ENCODE data around the gene EMP3. TPM values are rescaled to one million over a fixed set of nuclear protein-coding genes. Genes with fewer than 3 reads are reported as not detected.

The EMP3 gene, protein sequence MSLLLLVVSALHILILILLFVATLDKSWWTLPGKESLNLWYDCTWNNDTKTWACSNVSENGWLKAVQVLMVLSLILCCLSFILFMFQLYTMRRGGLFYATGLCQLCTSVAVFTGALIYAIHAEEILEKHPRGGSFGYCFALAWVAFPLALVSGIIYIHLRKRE
- 10.0 TPM for total RNA-seq (ENCODE audit: unreplicated experiment)
- long read RNA-seq, partial matches to known transcripts: 0 of 2 reads
- long read RNA-seq, other reads (novel, unspliced or antisense): 0 of 2 reads

DNA sequence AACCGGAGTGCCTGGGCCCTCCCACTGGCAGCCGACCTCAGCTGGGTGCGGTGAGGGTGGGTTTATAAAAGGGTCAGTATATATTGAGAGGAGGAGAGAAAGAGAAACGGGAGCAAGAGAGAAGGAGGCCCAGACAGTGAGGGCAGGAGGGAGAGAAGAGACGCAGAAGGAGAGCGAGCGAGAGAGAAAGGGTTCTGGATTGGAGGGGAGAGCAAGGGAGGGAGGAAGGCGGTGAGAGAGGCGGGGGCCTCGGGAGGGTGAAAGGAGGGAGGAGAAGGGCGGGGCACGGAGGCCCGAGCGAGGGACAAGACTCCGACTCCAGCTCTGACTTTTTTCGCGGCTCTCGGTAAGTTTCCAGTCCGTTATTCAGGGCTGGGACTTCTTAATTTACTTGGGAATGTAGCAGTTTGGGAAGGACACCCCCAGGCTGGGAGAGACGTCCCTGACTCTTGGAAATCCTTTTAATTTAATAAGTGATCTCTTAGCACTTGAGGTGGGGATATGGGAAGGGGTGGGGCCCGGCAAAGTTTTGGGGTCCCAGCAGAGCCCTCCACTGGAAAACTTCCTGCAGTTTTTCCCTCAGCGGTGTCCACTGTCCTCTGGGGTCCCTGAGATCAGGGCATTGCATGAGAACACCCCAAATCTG lies at the start of gene EMP3:
Gene EMP3, plus strand, starts transcription at position 288 of the 646 bp plus-strand sequence. CDS start 1,293 bp downstream, outside the sequence.
- Mint-ChIP-seq H3K9me3 (ENCODE audit: unreplicated experiment) (no peaks in the 10 kb centered on the region), H3K36me3 (ENCODE audit: low read depth, unreplicated experiment) (no peaks in the 10 kb centered on the region), H3K4me3 (ENCODE audit: unreplicated experiment) (peak within 1 kb of the TSS; percentile 88), H3K27ac (ENCODE audit: unreplicated experiment) (no peak within 1 kb of the TSS), H3K27me3 (ENCODE audit: unreplicated experiment) (peaks cover 12% of the 10 kb centered on the region), H3K4me1 (ENCODE audit: unreplicated experiment) (peaks cover 30% of the 10 kb centered on the region)
- TF ChIP-seq, protein P1, sequence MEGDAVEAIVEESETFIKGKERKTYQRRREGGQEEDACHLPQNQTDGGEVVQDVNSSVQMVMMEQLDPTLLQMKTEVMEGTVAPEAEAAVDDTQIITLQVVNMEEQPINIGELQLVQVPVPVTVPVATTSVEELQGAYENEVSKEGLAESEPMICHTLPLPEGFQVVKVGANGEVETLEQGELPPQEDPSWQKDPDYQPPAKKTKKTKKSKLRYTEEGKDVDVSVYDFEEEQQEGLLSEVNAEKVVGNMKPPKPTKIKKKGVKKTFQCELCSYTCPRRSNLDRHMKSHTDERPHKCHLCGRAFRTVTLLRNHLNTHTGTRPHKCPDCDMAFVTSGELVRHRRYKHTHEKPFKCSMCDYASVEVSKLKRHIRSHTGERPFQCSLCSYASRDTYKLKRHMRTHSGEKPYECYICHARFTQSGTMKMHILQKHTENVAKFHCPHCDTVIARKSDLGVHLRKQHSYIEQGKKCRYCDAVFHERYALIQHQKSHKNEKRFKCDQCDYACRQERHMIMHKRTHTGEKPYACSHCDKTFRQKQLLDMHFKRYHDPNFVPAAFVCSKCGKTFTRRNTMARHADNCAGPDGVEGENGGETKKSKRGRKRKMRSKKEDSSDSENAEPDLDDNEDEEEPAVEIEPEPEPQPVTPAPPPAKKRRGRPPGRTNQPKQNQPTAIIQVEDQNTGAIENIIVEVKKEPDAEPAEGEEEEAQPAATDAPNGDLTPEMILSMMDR (IDR thresholded peaks at IDR 0.05; ENCODE audit: unreplicated experiment): no peak
- DNase-seq (ENCODE audit: low spot score): peak; percentile 34

DNA sequence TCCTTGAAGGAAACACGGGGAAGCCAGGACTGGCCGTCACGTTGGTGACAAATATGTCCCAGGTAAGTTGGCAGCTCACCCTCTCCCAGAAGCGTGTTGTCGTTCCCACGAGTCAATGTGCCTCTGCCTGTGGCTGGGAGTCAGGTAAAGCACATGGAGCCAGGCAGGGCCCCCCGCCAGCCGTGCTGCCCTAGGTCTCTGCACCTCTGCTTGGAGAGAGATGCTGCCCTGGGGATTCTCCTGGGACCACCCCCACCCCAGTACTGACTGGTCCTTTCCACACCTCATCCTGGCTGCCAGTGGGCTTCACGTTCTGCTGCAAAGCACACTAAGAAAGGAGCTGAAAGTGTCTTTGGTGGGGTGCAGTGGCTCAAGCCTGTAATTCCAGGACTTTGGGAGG lies 45.6 kb upstream of the EMP3 start:
- Mint-ChIP-seq H3K27me3 (ENCODE audit: unreplicated experiment) (peaks cover 2% of the 10 kb centered on the region), H3K9me3 (ENCODE audit: unreplicated experiment) (no peaks in the 10 kb centered on the region), H3K27ac (ENCODE audit: unreplicated experiment) (no peak overlapping the region), H3K36me3 (ENCODE audit: low read depth, unreplicated experiment) (peaks cover 29% of the 10 kb centered on the region), H3K4me1 (ENCODE audit: unreplicated experiment) (no peaks in the 10 kb centered on the region), H3K4me3 (ENCODE audit: unreplicated experiment) (no peak overlapping the region)
- no peak for DNase-seq (ENCODE audit: low spot score)
- TF ChIP-seq, protein P1 (IDR thresholded peaks at IDR 0.05; ENCODE audit: unreplicated experiment): no peak

DNA sequence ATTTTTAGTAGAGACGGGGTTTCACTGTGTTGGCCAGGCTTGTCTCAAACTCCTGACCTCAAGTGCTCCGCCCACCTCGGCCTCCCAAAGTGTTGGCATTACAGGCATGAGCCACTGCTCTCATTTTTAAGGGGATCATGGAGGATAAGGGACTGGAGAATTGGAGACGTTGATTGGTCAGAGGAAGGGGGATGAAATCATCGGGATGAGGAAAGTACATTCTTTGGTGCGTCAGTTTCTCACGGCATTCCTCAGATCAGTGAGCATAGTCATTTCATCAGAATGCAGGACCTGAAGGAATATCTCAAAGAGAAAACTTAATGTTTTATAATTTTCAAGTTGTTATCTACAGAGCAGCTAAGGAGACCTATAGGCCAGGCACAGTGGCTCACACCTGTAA lies 41.4 kb upstream of the EMP3 start:
- no peak for DNase-seq (ENCODE audit: low spot score)
- peak overlapping the region; percentile 8 for H3K27ac Mint-ChIP-seq (ENCODE audit: unreplicated experiment)
- peaks cover 1% of the 10 kb centered on the region for H3K27me3 Mint-ChIP-seq (ENCODE audit: unreplicated experiment)
- H3K9me3 Mint-ChIP-seq (ENCODE audit: unreplicated experiment): no peaks in the 10 kb centered on the region
- H3K4me1 Mint-ChIP-seq (ENCODE audit: unreplicated experiment): peaks cover 6% of the 10 kb centered on the region
- H3K4me3 Mint-ChIP-seq (ENCODE audit: unreplicated experiment): peak overlapping the region; percentile 60
- peaks cover 40% of the 10 kb centered on the region for H3K36me3 Mint-ChIP-seq (ENCODE audit: low read depth, unreplicated experiment)
- TF ChIP-seq, protein P1 (IDR thresholded peaks at IDR 0.05; ENCODE audit: unreplicated experiment): no peak

DNA sequence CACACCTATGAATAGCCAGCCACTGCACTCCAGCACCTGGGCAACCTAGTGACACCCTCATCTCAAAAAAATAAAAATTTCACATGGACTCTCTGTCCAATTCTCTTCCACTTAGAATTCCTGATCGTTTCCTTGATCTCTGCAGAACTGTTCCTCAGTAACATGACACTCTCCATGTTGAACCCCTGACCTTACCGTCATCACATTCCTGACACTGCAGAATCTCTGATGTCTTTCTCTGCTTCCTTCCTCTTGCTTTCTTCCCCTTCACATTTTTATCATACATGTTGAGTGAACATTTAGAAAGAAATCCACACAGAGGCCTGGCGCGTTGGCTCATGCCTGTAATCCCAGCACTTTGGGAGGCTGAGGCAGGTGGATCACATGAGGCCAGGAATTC lies 40.5 kb upstream of the EMP3 start:
- Mint-ChIP-seq H3K36me3 (ENCODE audit: low read depth, unreplicated experiment) (peaks cover 45% of the 10 kb centered on the region), H3K4me1 (ENCODE audit: unreplicated experiment) (peaks cover 6% of the 10 kb centered on the region), H3K27ac (ENCODE audit: unreplicated experiment) (no peak overlapping the region), H3K27me3 (ENCODE audit: unreplicated experiment) (peaks cover 1% of the 10 kb centered on the region), H3K9me3 (ENCODE audit: unreplicated experiment) (no peaks in the 10 kb centered on the region), H3K4me3 (ENCODE audit: unreplicated experiment) (peak overlapping the region; percentile 81)
- DNase-seq (ENCODE audit: low spot score): no peak
- TF ChIP-seq, protein P1 (IDR thresholded peaks at IDR 0.05; ENCODE audit: unreplicated experiment): no peak

DNA sequence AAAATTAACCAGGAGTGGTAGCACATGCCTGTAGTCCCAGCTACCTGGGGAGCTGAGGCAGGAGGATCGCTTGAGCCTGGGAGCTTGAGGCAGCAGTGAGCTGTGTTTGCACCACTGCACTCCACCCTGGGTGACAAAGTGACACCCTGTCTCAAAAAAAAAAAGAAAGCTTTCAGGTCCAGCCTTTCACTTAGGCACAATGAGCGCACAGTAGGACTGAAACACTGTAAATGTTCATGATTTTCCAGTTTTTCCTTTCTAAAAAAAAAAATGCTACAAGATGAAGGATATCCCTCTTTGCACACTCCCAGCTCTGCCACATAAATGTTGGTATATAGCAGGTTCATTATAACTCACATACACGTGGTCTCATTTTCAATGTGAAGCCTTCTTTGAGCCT lies 37.6 kb upstream of the EMP3 start:
- Mint-ChIP-seq H3K4me1 (ENCODE audit: unreplicated experiment) (peaks cover 6% of the 10 kb centered on the region), H3K27ac (ENCODE audit: unreplicated experiment) (no peak overlapping the region), H3K4me3 (ENCODE audit: unreplicated experiment) (no peak overlapping the region), H3K27me3 (ENCODE audit: unreplicated experiment) (peaks cover 3% of the 10 kb centered on the region), H3K9me3 (ENCODE audit: unreplicated experiment) (no peaks in the 10 kb centered on the region), H3K36me3 (ENCODE audit: low read depth, unreplicated experiment) (peaks cover 44% of the 10 kb centered on the region)
- TF ChIP-seq, protein P1 (IDR thresholded peaks at IDR 0.05; ENCODE audit: unreplicated experiment): no peak
- DNase-seq (ENCODE audit: low spot score): no peak
